NB4 (cell line): ENCODE results near the gene SLC16A8.

Experiments
- DNase-seq: peaks from one replicate; pipeline ENCODE4 v3.0.0; 2010; ENCODE audit warnings: low read depth
- H3K4me3 ChIP-seq: one replicate; pipeline ENCODE4 v1.5.1; 2011; ENCODE audit warnings: mild to moderate bottlenecking, low read depth, low read length, moderate library complexity
- MYC ChIP-seq: IDR thresholded peaks from 2 replicates; pipeline ENCODE4 v1.6.1; 2011; ENCODE audit warnings: low read depth, low read length
- POLR2A ChIP-seq: IDR thresholded peaks from 2 replicates; pipeline ENCODE4 v1.6.1; 2011; ENCODE audit warnings: mild to moderate bottlenecking; ENCODE audit not compliant: insufficient read length; ENCODE audit errors: extremely low read depth
- TF ChIP-seq, protein P1 (sequence below): IDR thresholded peaks from one replicate; pipeline ENCODE4 v1.5.1; 2012; ENCODE audit warnings: low read depth, low read length
- TF ChIP-seq, protein P2 (sequence below): IDR thresholded peaks from 2 replicates; pipeline ENCODE4 v1.6.1; 2011; ENCODE audit warnings: low read depth, low read length

The SLC16A8 gene

DNA sequence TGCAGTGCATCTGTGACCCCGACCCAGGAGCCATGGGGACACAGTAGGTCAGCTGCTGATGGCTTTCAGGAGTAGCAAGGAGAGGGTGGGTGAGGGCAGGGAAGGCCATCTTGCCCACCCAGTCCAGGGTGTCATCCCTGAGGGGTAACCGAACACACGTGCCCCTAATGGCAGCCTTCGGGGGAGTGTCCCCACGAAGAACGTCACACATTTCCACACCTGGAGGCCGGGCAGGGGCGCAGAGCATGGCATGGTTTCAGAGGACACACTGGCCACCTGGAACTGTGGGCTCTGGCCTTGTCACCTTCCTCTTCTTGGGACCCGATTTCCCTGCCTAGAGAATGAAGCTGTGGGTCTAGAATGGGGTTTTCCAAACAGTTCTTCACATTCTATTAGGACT is 45.9 kb upstream of the SLC16A8 start:
- H3K4me3 ChIP-seq = no peak overlapping the region
- TF ChIP-seq, protein P1, sequence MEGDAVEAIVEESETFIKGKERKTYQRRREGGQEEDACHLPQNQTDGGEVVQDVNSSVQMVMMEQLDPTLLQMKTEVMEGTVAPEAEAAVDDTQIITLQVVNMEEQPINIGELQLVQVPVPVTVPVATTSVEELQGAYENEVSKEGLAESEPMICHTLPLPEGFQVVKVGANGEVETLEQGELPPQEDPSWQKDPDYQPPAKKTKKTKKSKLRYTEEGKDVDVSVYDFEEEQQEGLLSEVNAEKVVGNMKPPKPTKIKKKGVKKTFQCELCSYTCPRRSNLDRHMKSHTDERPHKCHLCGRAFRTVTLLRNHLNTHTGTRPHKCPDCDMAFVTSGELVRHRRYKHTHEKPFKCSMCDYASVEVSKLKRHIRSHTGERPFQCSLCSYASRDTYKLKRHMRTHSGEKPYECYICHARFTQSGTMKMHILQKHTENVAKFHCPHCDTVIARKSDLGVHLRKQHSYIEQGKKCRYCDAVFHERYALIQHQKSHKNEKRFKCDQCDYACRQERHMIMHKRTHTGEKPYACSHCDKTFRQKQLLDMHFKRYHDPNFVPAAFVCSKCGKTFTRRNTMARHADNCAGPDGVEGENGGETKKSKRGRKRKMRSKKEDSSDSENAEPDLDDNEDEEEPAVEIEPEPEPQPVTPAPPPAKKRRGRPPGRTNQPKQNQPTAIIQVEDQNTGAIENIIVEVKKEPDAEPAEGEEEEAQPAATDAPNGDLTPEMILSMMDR = no peak
- TF ChIP-seq, protein P2, sequence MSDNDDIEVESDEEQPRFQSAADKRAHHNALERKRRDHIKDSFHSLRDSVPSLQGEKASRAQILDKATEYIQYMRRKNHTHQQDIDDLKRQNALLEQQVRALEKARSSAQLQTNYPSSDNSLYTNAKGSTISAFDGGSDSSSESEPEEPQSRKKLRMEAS = no peak
- TF ChIP-seq POLR2A (no peak), MYC (no peak)
- DNase-seq = no peak

DNA sequence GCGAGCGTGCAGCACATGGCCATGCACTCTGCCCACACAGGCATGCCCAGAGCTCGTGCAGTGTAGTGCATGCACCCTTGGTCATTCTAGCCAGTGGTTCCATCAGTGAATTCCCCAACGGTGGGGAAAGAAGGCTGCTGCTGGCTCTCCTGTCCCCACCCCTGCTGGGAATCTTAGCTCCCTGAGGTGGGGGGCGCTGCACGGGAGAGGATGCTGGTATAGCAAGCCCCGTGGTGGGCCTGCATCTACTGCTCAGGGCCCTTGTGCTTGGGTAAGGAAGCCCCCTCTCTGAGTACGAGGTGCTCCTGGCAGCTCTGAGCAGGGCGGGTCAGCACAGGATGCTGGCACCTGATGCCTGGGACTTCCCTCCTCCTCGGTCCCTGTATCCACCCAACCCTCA is 45.0 kb upstream of the SLC16A8 start:
- no peak overlapping the region for H3K4me3 ChIP-seq
- no peak for DNase-seq
- TF ChIP-seq POLR2A (no peak), MYC (no peak)
- TF ChIP-seq, protein P1 = no peak
- TF ChIP-seq, protein P2 = no peak

GRCh38 chr22:38127869-38128268 is 43.9 kb upstream of the SLC16A8 start:
- DNase-seq = no peak
- TF ChIP-seq, protein P1 = no peak
- no peak for TF ChIP-seq POLR2A
- TF ChIP-seq MYC = no peak
- TF ChIP-seq, protein P2 = no peak
- no peak overlapping the region for H3K4me3 ChIP-seq

GRCh38 chr22:38126928-38127668 is 43.1 kb upstream of the SLC16A8 start:
- no peak for TF ChIP-seq POLR2A
- TF ChIP-seq MYC = no peak
- TF ChIP-seq, protein P1 = no peak
- no peak overlapping the region for H3K4me3 ChIP-seq
- DNase-seq = no peak

DNA sequence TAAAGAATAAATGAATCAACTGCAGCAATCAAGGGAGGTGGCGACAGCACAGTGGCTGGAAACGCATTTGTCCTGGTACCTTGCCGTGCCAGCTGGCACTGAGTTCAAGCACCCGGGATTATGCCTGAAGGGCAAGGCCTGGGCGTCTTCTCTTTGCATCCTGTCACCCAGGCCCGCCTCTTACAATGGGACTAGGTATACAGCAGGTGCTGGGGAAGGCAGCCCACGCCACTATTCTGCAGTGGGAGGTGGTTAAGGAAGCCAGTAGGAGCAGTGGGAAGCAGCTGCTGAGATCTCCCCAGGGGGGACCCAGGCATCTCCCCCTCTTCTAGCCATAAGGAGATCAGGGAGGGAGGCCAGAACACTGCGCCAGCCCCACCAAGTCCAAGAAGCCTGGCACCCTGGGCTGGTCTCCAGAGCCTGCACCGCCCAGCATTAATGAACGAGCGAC is 41.8 kb upstream of the SLC16A8 start:
- H3K4me3 ChIP-seq = no peak overlapping the region
- TF ChIP-seq MYC (no peak), POLR2A (no peak)
- TF ChIP-seq, protein P2 = no peak
- TF ChIP-seq, protein P1 = no peak

More for the DNA sequence above, 41.8 kb upstream of the SLC16A8 start:
- no peak for DNase-seq
